Astrocyte (in vitro differentiated cells and primary cell): ENCODE data around the gene ARNT2. TPM values are rescaled to one million over a fixed set of nuclear protein-coding genes. Genes with fewer than 3 reads are reported as not detected.

Source experiments
- DNase-seq: peaks from one replicate; pipeline ENCODE4 v3.0.0-alpha.2; 2010; ENCODE audit warnings: low read depth
- FAIRE-seq: peaks from 2 replicates; lab custom pipeline; 2011; peaks lifted over from hg19 to GRCh38; lab: Jason Lieb, UNC
- H2AFZ ChIP-seq: 2 replicates; pipeline ENCODE4 v1.6.0; 2012; ENCODE audit warnings: low read depth, low read length, inconsistent platforms
- H3K27ac ChIP-seq: 2 replicates; pipeline ENCODE4 v1.5.1; 2011; ENCODE audit warnings: low read depth, low read length, inconsistent platforms
- H3K27me3 ChIP-seq: 2 replicates; pipeline ENCODE4 v1.6.0; 2011; ENCODE audit warnings: low read length, inconsistent platforms; ENCODE audit not compliant: insufficient read depth
- H3K36me3 ChIP-seq: 2 replicates; pipeline ENCODE4 v1.5.1; 2011; ENCODE audit warnings: low read length, inconsistent platforms; ENCODE audit not compliant: insufficient read depth
- H3K4me1 ChIP-seq: 2 replicates; pipeline ENCODE4 v1.5.1; 2011; ENCODE audit warnings: low read length, inconsistent platforms; ENCODE audit not compliant: insufficient read depth
- H3K4me2 ChIP-seq: 2 replicates; pipeline ENCODE4 v1.6.0; 2012; ENCODE audit warnings: low read length, inconsistent platforms
- H3K4me3 ChIP-seq: 2 replicates; pipeline ENCODE4 v1.5.1; 2011; ENCODE audit warnings: low read depth, mild to moderate bottlenecking, low read length, inconsistent platforms; ENCODE audit not compliant: insufficient read depth
- H3K79me2 ChIP-seq: 2 replicates; pipeline ENCODE4 v1.6.0; 2012; ENCODE audit warnings: mild to moderate bottlenecking, low read length, inconsistent platforms; ENCODE audit not compliant: insufficient read depth
- H3K9ac ChIP-seq: 2 replicates; pipeline ENCODE4 v1.6.0; 2012; ENCODE audit warnings: mild to moderate bottlenecking, low read length, inconsistent platforms
- H3K9me3 ChIP-seq: 2 replicates; pipeline ENCODE4 v1.5.1; 2012; ENCODE audit warnings: low read depth, mild to moderate bottlenecking, low read length, inconsistent platforms; ENCODE audit not compliant: insufficient read depth
- H4K20me1 ChIP-seq: 2 replicates; pipeline ENCODE4 v1.6.0; 2012; ENCODE audit warnings: low read length, inconsistent platforms; ENCODE audit not compliant: insufficient read depth
- H3K27ac Mint-ChIP-seq: one replicate; pipeline ENCODE4 v1.8.0; 2021; ENCODE audit warnings: mild to moderate bottlenecking, mixed read lengths; ENCODE audit not compliant: unreplicated experiment
- H3K27me3 Mint-ChIP-seq: one replicate; pipeline ENCODE4 v1.8.0; 2021; ENCODE audit warnings: low read depth, mixed read lengths; ENCODE audit not compliant: unreplicated experiment
- H3K36me3 Mint-ChIP-seq: one replicate; pipeline ENCODE4 v1.8.0; 2021; ENCODE audit warnings: low read depth, mixed read lengths; ENCODE audit not compliant: unreplicated experiment
- H3K4me1 Mint-ChIP-seq: one replicate; pipeline ENCODE4 v1.8.0; 2021; ENCODE audit warnings: low read depth, mixed read lengths; ENCODE audit not compliant: unreplicated experiment
- H3K4me3 Mint-ChIP-seq: one replicate; pipeline ENCODE4 v1.8.0; 2021; ENCODE audit warnings: mild to moderate bottlenecking, moderate library complexity, mixed read lengths; ENCODE audit not compliant: unreplicated experiment
- H3K9me3 Mint-ChIP-seq: one replicate; pipeline ENCODE4 v1.8.0; 2021; ENCODE audit warnings: mild to moderate bottlenecking, mixed read lengths; ENCODE audit not compliant: unreplicated experiment
- EZH2 ChIP-seq: IDR thresholded peaks from 2 replicates; pipeline ENCODE4 v1.6.1; 2012; ENCODE audit warnings: mild to moderate bottlenecking, low read length, inconsistent platforms; ENCODE audit not compliant: insufficient read depth
- total RNA-seq: library from RNA; stranded (reverse); gene quantifications from 2 replicates; pipeline ENCODE4 v1.2.1, GENCODE V29; 2021
- TF ChIP-seq, protein P1 (sequence below): IDR thresholded peaks from 2 replicates; pipeline ENCODE4 v1.5.1; 2011; ENCODE audit warnings: low read depth, mild to moderate bottlenecking, inconsistent platforms, low read length, moderate library complexity; ENCODE audit not compliant: insufficient read depth

ARNT2 gene
- total RNA-seq, 1 donor from 2014 or later, result 3.5 TPM

DNA sequence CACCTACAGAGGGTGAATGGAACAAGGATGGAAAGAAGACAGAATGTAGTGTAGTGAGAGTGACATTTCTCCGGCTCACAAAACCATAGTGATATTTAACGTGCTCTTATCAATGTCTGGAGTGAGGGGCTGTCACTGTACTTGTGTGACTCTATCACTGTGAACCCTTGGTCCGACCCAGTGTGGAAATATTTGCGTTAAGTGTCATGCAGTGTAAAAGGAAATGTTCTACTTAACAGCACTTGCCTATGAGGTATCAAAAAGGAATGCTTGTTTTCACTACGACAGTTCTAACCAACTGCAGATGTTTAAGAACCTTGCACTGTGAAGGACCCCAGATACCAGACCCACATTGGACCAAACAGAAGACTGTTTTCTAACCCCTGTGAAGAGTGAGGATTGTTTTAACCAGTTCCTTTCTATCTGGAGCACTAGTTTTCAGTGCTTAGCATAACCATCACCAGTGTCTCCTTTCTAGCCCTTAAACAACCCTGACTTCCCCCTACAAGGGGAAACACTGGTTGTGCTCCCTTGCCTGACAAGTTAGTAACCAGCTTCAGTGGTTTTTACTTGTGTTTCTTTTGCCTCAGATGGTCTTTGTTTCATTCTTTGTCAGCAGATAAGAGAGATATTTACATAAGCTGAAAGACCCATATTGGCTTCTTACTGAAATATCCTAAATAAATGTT, 146.2 kb downstream of the ARNT2 start:
- H3K9me3 Mint-ChIP-seq, result no peaks in the 10 kb centered on the region
- peak; percentile 99 for DNase-seq
- H3K79me2 ChIP-seq, result peaks cover 19% of the 10 kb centered on the region
- no peaks in the 10 kb centered on the region for H3K36me3 Mint-ChIP-seq
- peaks cover 2% of the 10 kb centered on the region for H3K27me3 Mint-ChIP-seq
- peak overlapping the region; percentile 44 for H3K4me3 ChIP-seq
- TF ChIP-seq EZH2, result no peak
- H4K20me1 ChIP-seq, result no peaks in the 10 kb centered on the region
- H3K27ac ChIP-seq, result peak overlapping the region; percentile 92
- peaks cover 33% of the 10 kb centered on the region for H3K4me1 ChIP-seq
- peaks cover 33% of the 10 kb centered on the region for H3K4me1 Mint-ChIP-seq
- H3K27me3 ChIP-seq, result no peaks in the 10 kb centered on the region
- H3K9ac ChIP-seq, result peak overlapping the region; percentile 64
- no peaks in the 10 kb centered on the region for H3K9me3 ChIP-seq
- peaks cover 4% of the 10 kb centered on the region for H3K36me3 ChIP-seq
- peak; percentile 99 for FAIRE-seq
- H3K4me3 Mint-ChIP-seq, result no peak overlapping the region
- H3K4me2 ChIP-seq, result peak overlapping the region; percentile 81
- H3K27ac Mint-ChIP-seq, result peak overlapping the region; percentile 80
- no peak overlapping the region for H2AFZ ChIP-seq

DNA sequence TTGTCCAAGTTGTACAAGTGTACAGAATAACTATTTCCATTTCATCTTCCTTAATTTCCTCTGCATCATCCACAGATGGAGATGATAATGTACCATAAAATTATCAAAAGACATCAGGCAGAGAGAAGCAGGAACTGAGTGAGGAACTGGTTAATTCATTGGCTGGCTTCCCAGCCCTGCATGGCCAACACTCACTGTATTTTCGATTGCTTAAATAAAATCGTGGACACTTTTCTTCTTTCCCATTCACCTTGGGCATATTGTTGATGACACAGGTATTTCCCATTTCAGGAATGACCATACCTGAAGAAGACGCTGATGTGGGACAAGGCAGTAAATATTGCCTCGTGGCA, 146.7 kb downstream of the ARNT2 start:
- H3K4me3 Mint-ChIP-seq, result no peak overlapping the region
- H3K4me1 Mint-ChIP-seq, result peaks cover 33% of the 10 kb centered on the region
- peak overlapping the region; percentile 92 for H3K27ac ChIP-seq

DNA sequence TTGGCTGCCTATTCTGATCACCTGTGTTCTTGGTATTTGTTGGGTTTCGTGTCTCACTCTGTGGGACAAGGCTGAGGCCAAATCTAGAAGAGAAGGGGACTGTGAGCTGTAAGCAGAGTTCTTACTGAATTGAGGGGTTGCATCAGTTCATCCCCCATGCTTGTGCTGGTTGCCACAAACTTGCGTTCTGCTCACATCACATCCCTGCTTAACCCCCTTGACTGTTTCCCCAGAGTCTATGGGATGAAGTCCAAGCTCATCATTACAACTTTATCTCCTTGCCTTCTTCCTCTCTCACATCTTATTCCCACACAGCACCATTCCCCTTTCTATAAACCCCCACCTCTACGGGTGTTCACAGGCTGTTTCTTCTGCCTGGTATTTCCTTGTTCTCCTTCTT, 147.2 kb downstream of the ARNT2 start:
- no peaks in the 10 kb centered on the region for H3K9me3 ChIP-seq
- peak overlapping the region; percentile 92 for H3K27ac ChIP-seq
- H3K4me3 ChIP-seq, result no peak overlapping the region
- H3K79me2 ChIP-seq, result peaks cover 15% of the 10 kb centered on the region
- peak overlapping the region; percentile 81 for H3K4me2 ChIP-seq
- Mint-ChIP-seq H3K36me3 (no peaks in the 10 kb centered on the region), H3K27ac (peak overlapping the region; percentile 8), H3K4me1 (peaks cover 33% of the 10 kb centered on the region), H3K27me3 (peaks cover 2% of the 10 kb centered on the region), H3K4me3 (peak overlapping the region; percentile 43), H3K9me3 (no peaks in the 10 kb centered on the region)
- no peak for TF ChIP-seq EZH2
- TF ChIP-seq, protein P1, sequence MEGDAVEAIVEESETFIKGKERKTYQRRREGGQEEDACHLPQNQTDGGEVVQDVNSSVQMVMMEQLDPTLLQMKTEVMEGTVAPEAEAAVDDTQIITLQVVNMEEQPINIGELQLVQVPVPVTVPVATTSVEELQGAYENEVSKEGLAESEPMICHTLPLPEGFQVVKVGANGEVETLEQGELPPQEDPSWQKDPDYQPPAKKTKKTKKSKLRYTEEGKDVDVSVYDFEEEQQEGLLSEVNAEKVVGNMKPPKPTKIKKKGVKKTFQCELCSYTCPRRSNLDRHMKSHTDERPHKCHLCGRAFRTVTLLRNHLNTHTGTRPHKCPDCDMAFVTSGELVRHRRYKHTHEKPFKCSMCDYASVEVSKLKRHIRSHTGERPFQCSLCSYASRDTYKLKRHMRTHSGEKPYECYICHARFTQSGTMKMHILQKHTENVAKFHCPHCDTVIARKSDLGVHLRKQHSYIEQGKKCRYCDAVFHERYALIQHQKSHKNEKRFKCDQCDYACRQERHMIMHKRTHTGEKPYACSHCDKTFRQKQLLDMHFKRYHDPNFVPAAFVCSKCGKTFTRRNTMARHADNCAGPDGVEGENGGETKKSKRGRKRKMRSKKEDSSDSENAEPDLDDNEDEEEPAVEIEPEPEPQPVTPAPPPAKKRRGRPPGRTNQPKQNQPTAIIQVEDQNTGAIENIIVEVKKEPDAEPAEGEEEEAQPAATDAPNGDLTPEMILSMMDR, result no peak
- H2AFZ ChIP-seq, result no peak overlapping the region
- H4K20me1 ChIP-seq, result no peaks in the 10 kb centered on the region
- peak overlapping the region; percentile 64 for H3K9ac ChIP-seq
- H3K36me3 ChIP-seq, result peaks cover under 1% of the 10 kb centered on the region
- peaks cover 33% of the 10 kb centered on the region for H3K4me1 ChIP-seq
- H3K27me3 ChIP-seq, result no peaks in the 10 kb centered on the region
- FAIRE-seq (no peak), DNase-seq (no peak)

More for the DNA sequence above, 146.7 kb downstream of the ARNT2 start:
- Histone ChIP-seq H3K9ac (peak overlapping the region; percentile 64), H3K4me2 (peak overlapping the region; percentile 81), H2AFZ (no peak overlapping the region), H3K27me3 (no peaks in the 10 kb centered on the region), H3K36me3 (peaks cover 4% of the 10 kb centered on the region), H3K9me3 (no peaks in the 10 kb centered on the region), H4K20me1 (no peaks in the 10 kb centered on the region), H3K79me2 (peaks cover 18% of the 10 kb centered on the region), H3K4me1 (peaks cover 33% of the 10 kb centered on the region), H3K4me3 (peak overlapping the region; percentile 44)
- peak overlapping the region; percentile 21 for H3K27ac Mint-ChIP-seq
- TF ChIP-seq EZH2, result no peak
- TF ChIP-seq, protein P1, result no peak
- no peak for FAIRE-seq
- no peaks in the 10 kb centered on the region for H3K36me3 Mint-ChIP-seq
- peaks cover 2% of the 10 kb centered on the region for H3K27me3 Mint-ChIP-seq
- DNase-seq, result peak; percentile 64
- H3K9me3 Mint-ChIP-seq, result no peaks in the 10 kb centered on the region
